NCI-H1436 treated with DMSO at 0.1 percent for 48 hours (cell line): ENCODE results near the gene PDC.
"Not testable (repeated sequence)": the region's sequence is repeated elsewhere in the genome, so short reads cannot be mapped to it uniquely, and the experiment has no call there.

Experiments used
- DNase-seq: peaks from one replicate; lab custom pipeline; 2025; lab: John Stamatoyannopoulos, UW

Gene PDC

DNA sequence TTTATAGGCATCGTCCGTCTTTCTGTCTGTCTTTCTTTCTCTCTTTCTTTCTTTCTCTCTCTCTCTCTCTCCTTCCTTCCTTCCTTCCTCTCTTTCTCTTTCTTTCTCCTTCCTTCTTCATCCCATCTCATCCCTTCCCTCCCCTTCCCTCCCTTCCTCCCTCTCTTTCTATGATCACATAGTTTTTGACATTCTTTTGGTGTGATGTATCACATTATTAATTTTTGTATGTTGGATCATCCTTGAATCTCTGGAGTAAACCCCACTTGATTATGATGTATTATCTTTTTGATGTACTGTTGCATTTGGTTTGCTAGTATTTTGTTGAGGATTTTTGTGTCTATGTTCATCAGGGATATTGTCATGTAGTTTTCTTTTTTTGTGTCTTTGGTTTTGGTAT lies 59.5 kb downstream of the PDC start:
- DNase-seq = not testable (repeated sequence)
